Activated T-cell treated with anti-CD3 and anti-CD28 coated beads, Interleukin-2, amount 50 U/mL, for 4 hours (primary cell): Measurements from ENCODE around the gene LY6G6F. TPM values are rescaled to one million over a fixed set of nuclear protein-coding genes. Genes with fewer than 3 reads are reported as not detected.

Experiments
- ATAC-seq, 2 donors: fragments of 200-7000 bp; cut with Tn5 transposase; one replicate each; pipeline ENCODE4 v1.10.0; 2021
- DNase-seq: peaks from one replicate; pipeline ENCODE4 v3.0.0-alpha.2; 2020
- H3K27me3 Mint-ChIP-seq: one replicate; pipeline ENCODE4 v1.8.0; 2021; ENCODE audit warnings: low read depth, mixed read lengths
- H3K36me3 Mint-ChIP-seq: one replicate; pipeline ENCODE4 v1.8.0; 2022; ENCODE audit warnings: mixed read lengths; ENCODE audit not compliant: insufficient read depth
- H3K4me1 Mint-ChIP-seq: one replicate; pipeline ENCODE4 v1.8.0; 2021; ENCODE audit warnings: low read depth, mixed read lengths
- H3K4me3 Mint-ChIP-seq: one replicate; pipeline ENCODE4 v1.8.0; 2021; ENCODE audit warnings: mild to moderate bottlenecking, moderate library complexity, mixed read lengths
- H3K9me3 Mint-ChIP-seq: one replicate; pipeline ENCODE4 v1.8.0; 2021; ENCODE audit warnings: mixed read lengths
- total RNA-seq, 3 donors: library from RNA; stranded (reverse); gene quantifications; one replicate each; pipeline ENCODE4 v1.2.1, GENCODE V29; 2021

Gene LY6G6F
- total RNA-seq, 3 donors from 2014 or later = not detected

DNA sequence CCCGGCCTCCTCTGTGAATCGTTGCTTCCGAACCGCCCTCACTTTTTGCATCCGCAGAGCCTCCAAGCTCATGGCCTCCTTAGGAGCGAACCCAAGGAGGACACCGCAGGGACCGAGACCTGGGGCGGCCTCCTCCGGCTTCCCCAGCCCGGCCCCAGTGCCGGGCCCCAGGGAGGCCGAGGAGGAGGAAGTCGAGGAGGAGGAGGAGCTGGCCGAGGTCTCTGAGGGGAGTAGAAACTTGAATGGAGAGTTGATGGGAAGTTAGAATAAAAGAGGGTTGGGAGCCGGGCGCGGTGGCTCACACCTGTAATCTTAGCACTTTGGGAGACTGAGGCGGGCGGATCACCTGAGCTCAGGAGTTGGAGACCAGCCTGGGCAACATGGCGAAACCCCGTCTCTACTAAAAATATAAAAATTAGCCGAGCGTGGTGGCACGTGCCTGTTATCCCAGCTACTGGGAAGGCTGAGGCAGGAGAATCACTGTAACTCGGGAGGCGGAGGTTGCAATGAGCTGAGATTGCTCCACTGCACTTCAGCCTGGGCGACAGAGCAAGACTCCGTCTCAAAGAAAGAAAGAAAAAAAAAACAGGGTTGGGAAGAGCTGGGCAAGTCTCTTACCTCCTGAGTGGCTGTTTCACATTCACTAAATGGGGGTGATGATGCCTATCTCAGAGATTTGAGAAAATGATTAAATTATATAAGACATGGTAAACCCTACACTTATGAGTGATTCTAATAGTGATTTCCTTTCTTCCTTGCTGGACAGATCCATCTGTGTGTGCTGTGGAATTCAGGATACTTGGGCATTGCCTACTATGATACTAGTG lies 33.9 kb downstream of the LY6G6F start:
- Mint-ChIP-seq H3K4me3 (peak overlapping the region; percentile 95), H3K36me3 (peaks cover 8% of the 10 kb centered on the region), H3K9me3 (no peaks in the 10 kb centered on the region), H3K4me1 (peaks cover 52% of the 10 kb centered on the region), H3K27me3 (no peaks in the 10 kb centered on the region)
- DNase-seq (no peak), ATAC-seq (peak in 1 of 2 donors; percentile 0)

DNA sequence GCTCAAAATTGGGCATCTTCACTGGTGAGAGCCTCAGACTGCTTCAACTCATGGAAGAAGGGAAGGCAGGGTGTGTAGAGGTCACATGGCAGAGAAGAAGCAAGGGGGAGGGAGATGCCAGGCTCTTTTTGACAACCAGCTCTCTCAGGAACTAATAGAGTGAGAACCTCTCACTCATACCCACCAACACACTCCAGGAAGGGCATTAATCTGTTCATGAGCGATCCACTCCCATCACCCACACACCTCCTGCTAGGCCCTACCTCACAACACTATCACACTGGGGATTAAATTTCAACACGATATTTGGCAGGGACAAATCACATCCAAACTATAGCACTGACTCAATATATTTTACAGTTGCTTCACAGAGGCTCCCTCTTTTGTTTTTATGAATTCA lies 35.1 kb downstream of the LY6G6F start:
- Mint-ChIP-seq H3K4me1 (peaks cover 45% of the 10 kb centered on the region), H3K27me3 (no peaks in the 10 kb centered on the region), H3K36me3 (peaks cover 8% of the 10 kb centered on the region), H3K9me3 (no peaks in the 10 kb centered on the region), H3K4me3 (no peak overlapping the region)
- DNase-seq = no peak
- no peak for ATAC-seq

DNA sequence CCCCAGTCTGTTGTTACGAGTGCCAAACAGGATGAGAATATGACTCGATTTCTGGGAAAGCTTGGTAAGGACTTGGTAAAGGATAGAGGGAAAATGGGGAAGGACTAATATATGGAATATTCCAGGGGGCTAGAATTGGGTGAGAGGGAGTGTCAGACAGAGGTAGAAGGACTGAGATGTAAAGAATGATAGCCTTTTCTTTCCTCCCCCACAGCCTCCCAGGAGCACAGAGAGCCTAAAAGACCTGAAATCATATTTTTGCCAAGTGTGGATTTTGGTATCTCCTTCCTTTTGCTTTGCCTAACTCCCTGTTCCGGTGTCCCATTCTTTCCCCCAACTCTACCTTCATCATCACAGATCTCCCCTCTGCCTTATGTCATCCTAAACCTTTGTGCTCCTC lies 36.2 kb downstream of the LY6G6F start:
- Mint-ChIP-seq H3K9me3 (no peaks in the 10 kb centered on the region), H3K36me3 (peaks cover 13% of the 10 kb centered on the region), H3K4me1 (peaks cover 35% of the 10 kb centered on the region), H3K4me3 (no peak overlapping the region), H3K27me3 (no peaks in the 10 kb centered on the region)
- DNase-seq (no peak), ATAC-seq (no peak)

DNA sequence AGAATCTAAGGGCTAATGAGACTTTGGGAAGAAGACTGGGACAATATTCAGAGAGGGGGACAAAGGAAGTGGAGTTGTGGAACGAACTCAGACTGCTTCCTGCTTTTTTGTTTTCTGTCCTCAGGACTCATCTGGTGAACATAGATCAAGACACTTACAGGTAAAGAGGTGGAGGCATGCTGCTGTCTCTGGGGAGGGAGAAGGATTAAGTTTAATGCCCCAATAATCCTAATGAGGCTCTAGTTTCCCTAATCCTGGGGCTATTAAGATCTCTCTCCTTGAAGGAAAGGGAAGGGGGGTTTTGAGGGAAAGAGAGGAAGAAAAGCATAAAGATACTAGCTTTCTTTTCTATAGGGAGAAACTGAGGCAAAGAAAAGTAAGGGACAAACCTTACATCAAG lies 37.8 kb downstream of the LY6G6F start:
- peaks cover 20% of the 10 kb centered on the region for H3K4me1 Mint-ChIP-seq
- H3K4me3 Mint-ChIP-seq = no peak overlapping the region
- peaks cover 13% of the 10 kb centered on the region for H3K36me3 Mint-ChIP-seq

DNA sequence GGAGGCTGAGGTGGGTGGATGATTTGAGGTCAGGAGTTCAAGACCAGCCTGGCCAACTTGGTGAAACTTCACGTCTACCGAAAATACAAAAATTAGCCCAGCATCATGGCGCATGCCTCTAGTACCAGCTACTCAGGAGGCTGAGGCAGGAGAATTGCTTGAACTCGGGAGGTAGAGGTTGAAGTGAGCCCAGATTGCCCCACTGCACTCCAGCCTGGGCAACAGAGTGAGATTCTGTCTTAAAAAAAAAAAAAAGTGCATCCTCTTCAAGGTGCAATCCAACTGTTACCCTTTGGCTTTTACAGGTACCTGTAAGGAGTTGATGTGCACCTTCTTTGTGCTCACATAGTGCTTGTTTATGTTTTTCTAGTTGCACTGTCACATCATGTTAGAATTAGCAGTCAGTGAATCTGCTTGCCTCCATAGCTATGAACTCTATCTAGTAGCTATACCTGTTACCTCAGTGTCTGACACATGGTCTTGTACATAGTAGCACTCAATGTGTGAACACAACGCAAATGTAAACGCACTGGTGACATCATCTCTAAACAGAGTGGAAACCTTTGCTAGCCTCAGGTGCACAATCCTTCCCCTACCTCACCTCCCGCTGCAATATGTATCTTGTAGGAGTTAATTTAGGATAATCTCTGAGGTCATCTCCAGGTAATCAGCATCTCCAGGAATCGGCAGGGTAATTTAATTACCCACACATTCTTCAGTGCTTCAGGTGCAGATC lies 42.8 kb downstream of the LY6G6F start:
- Mint-ChIP-seq H3K36me3 (peaks cover 9% of the 10 kb centered on the region), H3K4me1 (no peaks in the 10 kb centered on the region), H3K9me3 (no peaks in the 10 kb centered on the region), H3K4me3 (no peak overlapping the region), H3K27me3 (no peaks in the 10 kb centered on the region)
- ATAC-seq (no peak), DNase-seq (no peak)

More for the DNA sequence above, 37.8 kb downstream of the LY6G6F start:
- no peaks in the 10 kb centered on the region for H3K27me3 Mint-ChIP-seq
- DNase-seq (no peak), ATAC-seq (no peak)
- H3K9me3 Mint-ChIP-seq = no peaks in the 10 kb centered on the region

DNA sequence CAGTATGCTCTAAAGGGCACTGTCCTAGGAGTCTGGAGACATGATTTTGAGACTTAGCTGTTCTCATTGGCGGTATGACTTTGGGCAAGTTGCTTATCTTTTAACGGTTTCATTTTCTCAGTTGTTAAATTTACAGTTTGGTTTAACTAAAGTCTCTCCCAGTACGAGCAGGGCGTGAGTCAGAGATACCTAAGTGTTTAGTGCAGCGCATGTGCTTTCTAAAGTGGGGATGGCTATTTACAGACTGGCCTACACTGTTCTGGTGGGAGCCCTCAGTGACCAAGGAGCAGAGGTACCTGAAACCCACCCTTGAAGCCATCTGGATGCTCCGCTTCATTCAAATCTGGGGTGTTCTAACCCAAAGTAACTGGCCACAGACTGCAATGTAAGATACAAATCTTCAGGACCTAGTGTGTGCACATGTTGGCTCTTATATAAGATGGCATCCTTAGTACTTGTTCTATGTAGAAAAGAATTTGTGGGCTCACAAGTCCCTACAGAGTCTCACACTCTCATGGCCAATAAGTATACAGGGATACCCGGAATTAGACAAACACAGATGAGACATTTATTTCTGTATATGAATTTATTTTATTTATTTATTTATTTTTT lies 43.9 kb downstream of the LY6G6F start:
- no peak for DNase-seq
- H3K27me3 Mint-ChIP-seq = no peaks in the 10 kb centered on the region
- H3K9me3 Mint-ChIP-seq = no peaks in the 10 kb centered on the region
- H3K4me1 Mint-ChIP-seq = no peaks in the 10 kb centered on the region
- ATAC-seq = no peak
- H3K36me3 Mint-ChIP-seq = peaks cover 9% of the 10 kb centered on the region
- H3K4me3 Mint-ChIP-seq = no peak overlapping the region

DNA sequence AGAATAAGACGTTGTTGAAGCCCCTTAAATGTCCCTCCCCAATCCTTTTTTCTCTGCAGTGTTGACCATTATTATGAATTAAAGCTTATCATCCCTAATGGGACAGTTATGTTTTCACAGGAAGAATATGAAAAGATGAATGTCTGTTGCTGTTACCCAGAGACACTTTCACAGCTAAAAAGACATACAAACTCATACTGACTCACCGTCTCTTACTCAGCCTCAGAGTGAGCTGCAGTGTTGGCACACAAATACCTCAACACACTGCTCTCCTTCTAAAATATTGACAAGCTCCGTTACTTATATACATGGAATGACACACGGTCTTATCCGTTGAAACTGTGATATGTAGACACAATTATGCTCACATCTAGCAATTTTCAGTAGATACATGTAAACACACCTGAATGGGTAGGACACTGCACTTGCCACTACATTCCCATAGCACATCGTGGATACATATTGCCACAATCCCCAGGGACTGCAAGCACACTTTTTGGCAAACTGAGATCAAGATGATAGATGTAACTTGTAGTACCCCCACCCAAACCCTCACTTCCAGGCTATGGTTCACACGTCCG lies 46.2 kb downstream of the LY6G6F start:
- no peaks in the 10 kb centered on the region for H3K9me3 Mint-ChIP-seq
- no peaks in the 10 kb centered on the region for H3K4me1 Mint-ChIP-seq
- DNase-seq (no peak), ATAC-seq (no peak)
- H3K36me3 Mint-ChIP-seq = peaks cover 4% of the 10 kb centered on the region
- no peaks in the 10 kb centered on the region for H3K27me3 Mint-ChIP-seq
- H3K4me3 Mint-ChIP-seq = no peak overlapping the region

DNA sequence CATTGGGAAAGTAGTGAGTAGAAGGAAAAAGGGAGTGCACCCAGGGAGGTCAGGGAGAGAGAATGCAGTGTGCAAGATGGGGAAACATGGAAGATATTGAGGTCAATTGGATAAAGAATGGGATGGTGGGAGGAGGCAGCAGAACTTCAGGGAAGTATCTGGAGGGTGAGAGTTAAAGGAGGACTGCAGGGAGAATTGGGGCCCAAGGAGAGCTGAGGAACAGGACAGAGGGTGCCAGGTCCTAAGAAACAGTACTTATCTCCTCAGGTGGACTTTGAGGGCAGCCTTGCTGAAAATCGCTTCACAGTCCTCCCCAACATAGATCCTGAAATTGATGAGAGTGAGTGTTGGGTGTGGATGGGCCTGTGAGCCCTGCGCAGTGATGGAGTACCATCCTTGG lies 51.6 kb downstream of the LY6G6F start:
- peaks cover 18% of the 10 kb centered on the region for H3K36me3 Mint-ChIP-seq
- no peak for DNase-seq

More for the DNA sequence above, 51.6 kb downstream of the LY6G6F start:
- no peaks in the 10 kb centered on the region for H3K4me1 Mint-ChIP-seq
- ATAC-seq = no peak
- no peak overlapping the region for H3K4me3 Mint-ChIP-seq
- H3K27me3 Mint-ChIP-seq = no peaks in the 10 kb centered on the region
- no peaks in the 10 kb centered on the region for H3K9me3 Mint-ChIP-seq

Other genes starting within 250 kb of the LY6G6F start
- 10 to 100 TPM; 11.3 to 14.9 (median 12.5) TPM for gene MICB, start 208.7 kb upstream of the LY6G6F start, total RNA-seq
- gene MCCD1, start 177.9 kb upstream of the LY6G6F start, total RNA-seq = not detected
- gene DDX39B, start 164.9 kb upstream of the LY6G6F start, total RNA-seq = 100 to 1,000 TPM; 644 to 667 (median 666) TPM
- gene ATP6V1G2, start 160.3 kb upstream of the LY6G6F start, total RNA-seq = under 1 TPM; 0.38 to 0.84 (median 0.58) TPM
- gene NFKBIL1, start 159.3 kb upstream of the LY6G6F start, total RNA-seq = 10 to 100 TPM in 2 of 3 donors, 1 to 10 TPM in 1; 9.3 to 12.8 (median 12.7) TPM
- 1,000 to 10,000 TPM; 1,238 to 1,641 (median 1,296) TPM for gene LTA, start 134.6 kb upstream of the LY6G6F start, total RNA-seq
- gene TNF, start 131.3 kb upstream of the LY6G6F start, total RNA-seq = 100 to 1,000 TPM; 485 to 701 (median 587) TPM
- gene LTB, start 124.4 kb upstream of the LY6G6F start, total RNA-seq = 100 to 1,000 TPM; 161 to 210 (median 186) TPM
- 1 to 10 TPM; 4.8 to 7.9 (median 7.0) TPM for gene LST1, start 120.6 kb upstream of the LY6G6F start, total RNA-seq
- gene NCR3, start 113.9 kb upstream of the LY6G6F start, total RNA-seq = 10 to 100 TPM in 1 of 3 donors, 1 to 10 TPM in 2; 6.0 to 27.3 (median 8.4) TPM
- gene AIF1, start 91.6 kb upstream of the LY6G6F start, total RNA-seq = 10 to 100 TPM; 18.5 to 57.5 (median 36.5) TPM
- gene PRRC2A, start 86.2 kb upstream of the LY6G6F start, total RNA-seq = 100 to 1,000 TPM; 290 to 309 (median 306) TPM
- 100 to 1,000 TPM; 403 to 418 (median 411) TPM for gene BAG6, start 54.2 kb upstream of the LY6G6F start, total RNA-seq
- 1 to 10 TPM; 1.8 to 2.8 (median 2.1) TPM for gene APOM, start 51.0 kb upstream of the LY6G6F start, total RNA-seq
- gene C6orf47, start 46.1 kb upstream of the LY6G6F start, total RNA-seq = 10 to 100 TPM; 17.1 to 18.3 (median 18.2) TPM
- 10 to 100 TPM; 34.9 to 37.8 (median 37.5) TPM for gene GPANK1, start 41.9 kb upstream of the LY6G6F start, total RNA-seq
- gene CSNK2B, start 40.8 kb upstream of the LY6G6F start, total RNA-seq = 100 to 1,000 TPM; 301 to 311 (median 307) TPM
- 10 to 100 TPM; 22.6 to 24.0 (median 22.9) TPM for gene LY6G5B, start 36.9 kb upstream of the LY6G6F start, total RNA-seq
- 1 to 10 TPM; 2.3 to 3.8 (median 3.1) TPM for gene LY6G5C, start 25.8 kb upstream of the LY6G6F start, total RNA-seq
- 10 to 100 TPM; 33.9 to 38.1 (median 35.2) TPM for gene ABHD16A, start 3.5 kb upstream of the LY6G6F start, total RNA-seq
- gene LY6G6D, start 8.5 kb downstream of the LY6G6F start, total RNA-seq = not detected
- not detected for gene LY6G6C, start 14.9 kb downstream of the LY6G6F start, total RNA-seq
- gene MPIG6B, start 16.5 kb downstream of the LY6G6F start, total RNA-seq = under 1 TPM in 2 of 3 donors, not detected in 1; 0.33 to 0.55 TPM
- 1 to 10 TPM; 3.4 to 3.9 (median 3.5) TPM for gene DDAH2, start 22.4 kb downstream of the LY6G6F start, total RNA-seq
- 100 to 1,000 TPM; 344 to 370 (median 353) TPM for gene CLIC1, start 29.7 kb downstream of the LY6G6F start, total RNA-seq
- 10 to 100 TPM; 30.9 to 35.4 (median 34.3) TPM for gene MSH5, start 33.1 kb downstream of the LY6G6F start, total RNA-seq
- gene SAPCD1, start 55.8 kb downstream of the LY6G6F start, total RNA-seq = 10 to 100 TPM in 2 of 3 donors, 1 to 10 TPM in 1; 9.4 to 12.2 (median 12.1) TPM
- 1 to 10 TPM; 1.4 TPM for gene VWA7, start 70.5 kb downstream of the LY6G6F start, total RNA-seq
- 100 to 1,000 TPM; 231 to 263 (median 234) TPM for gene VARS1, start 88.9 kb downstream of the LY6G6F start, total RNA-seq
- 100 to 1,000 TPM; 163 to 192 (median 184) TPM for gene LSM2, start 100.1 kb downstream of the LY6G6F start, total RNA-seq
- gene HSPA1L, start 108.4 kb downstream of the LY6G6F start, total RNA-seq = 1 to 10 TPM; 1.6 to 1.8 (median 1.7) TPM
- 10 to 100 TPM; 33.3 to 38.1 (median 34.2) TPM for gene HSPA1A, start 108.7 kb downstream of the LY6G6F start, total RNA-seq
- 10 to 100 TPM; 76.1 to 97.7 (median 93.0) TPM for gene HSPA1B, start 120.9 kb downstream of the LY6G6F start, total RNA-seq
- 10 to 100 TPM; 25.6 to 26.7 (median 26.0) TPM for gene NEU1, start 156.0 kb downstream of the LY6G6F start, total RNA-seq
- gene SLC44A4, start 172.1 kb downstream of the LY6G6F start, total RNA-seq = under 1 TPM; 0.13 to 0.60 (median 0.20) TPM
- gene EHMT2, start 190.8 kb downstream of the LY6G6F start, total RNA-seq = 10 to 100 TPM; 52.8 to 70.9 (median 67.8) TPM
- 1 to 10 TPM; 3.5 to 6.1 (median 5.4) TPM for gene ZBTB12, start 195.2 kb downstream of the LY6G6F start, total RNA-seq
- gene C2, start 220.9 kb downstream of the LY6G6F start, total RNA-seq = 1 to 10 TPM in 1 of 3 donors, under 1 TPM in 2; 0.56 to 1.0 (median 0.95) TPM
- gene CFB, start 239.2 kb downstream of the LY6G6F start, total RNA-seq = 1 to 10 TPM in 2 of 3 donors, under 1 TPM in 1; 0.42 to 1.5 (median 1.4) TPM